Activated effector memory CD4-positive, alpha-beta T cell treated with Interleukin-2 at 50 U/mL for 16 hours (primary cell): Measurements from ENCODE around the gene CMTM6.
"Not testable (repeated sequence)": the region's sequence is repeated elsewhere in the genome, so short reads cannot be mapped to it uniquely, and the experiment has no call there.

Experiments
- DNase-seq: peaks from one replicate; pipeline ENCODE4 v3.0.0-alpha.2; 2020

CMTM6 gene

DNA sequence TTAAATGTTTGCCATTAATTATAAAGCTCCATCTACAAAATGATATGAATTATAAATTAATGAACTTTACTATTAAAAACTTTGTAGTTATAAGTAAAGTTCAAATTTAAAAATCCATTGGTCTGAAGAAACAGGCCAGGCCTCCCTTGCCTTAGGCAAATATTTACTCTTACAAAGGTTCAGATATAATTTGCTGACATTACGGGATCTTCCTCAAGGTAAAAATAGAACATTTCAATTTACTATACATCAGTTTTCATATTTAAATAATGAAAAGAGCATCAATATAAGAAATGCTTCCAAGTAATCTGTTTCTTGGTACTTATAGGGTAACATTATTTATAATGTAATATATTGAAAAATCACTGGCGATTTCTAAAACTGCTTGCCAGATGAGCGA is 3.7 kb downstream of the CMTM6 start:
- no peak for DNase-seq

DNA sequence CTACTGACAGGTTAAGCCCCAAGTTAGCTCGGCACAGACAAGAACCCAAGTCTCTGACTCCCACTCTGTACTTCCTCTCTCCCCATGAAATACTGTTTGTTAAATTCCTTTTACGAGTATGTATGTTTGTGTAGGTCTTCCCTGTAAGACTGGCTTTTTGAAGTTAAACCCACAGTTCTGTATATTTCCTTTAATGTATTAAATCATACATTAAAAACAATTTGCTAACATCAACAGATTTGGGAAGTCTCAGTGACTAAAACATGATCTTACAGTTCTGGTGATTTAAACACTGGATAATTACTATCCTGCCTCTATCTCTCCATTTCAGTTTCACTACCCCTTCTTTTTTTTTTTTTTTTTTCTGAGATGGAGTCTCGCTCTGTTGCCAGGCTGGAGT is 4.4 kb downstream of the CMTM6 start:
- DNase-seq = no peak

DNA sequence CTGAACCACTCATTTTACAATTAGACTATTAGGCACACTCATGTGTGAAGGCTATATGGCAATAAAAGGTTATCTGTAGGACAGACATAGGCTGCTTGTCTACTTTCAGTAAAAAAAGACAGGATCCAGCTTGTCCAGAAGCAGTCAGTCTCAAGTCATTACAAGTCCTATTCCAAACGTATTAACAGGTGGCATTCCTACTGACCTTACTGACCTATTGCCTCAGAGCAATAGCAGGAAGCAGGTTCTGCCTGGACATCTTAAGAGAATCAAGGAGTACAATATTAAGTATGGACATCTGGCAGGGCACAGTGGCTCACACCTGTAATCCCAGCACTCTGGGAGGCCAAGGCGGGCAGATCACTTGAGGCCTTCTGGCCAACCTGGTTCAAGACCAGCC is 7.0 kb downstream of the CMTM6 start:
- DNase-seq = no peak

DNA sequence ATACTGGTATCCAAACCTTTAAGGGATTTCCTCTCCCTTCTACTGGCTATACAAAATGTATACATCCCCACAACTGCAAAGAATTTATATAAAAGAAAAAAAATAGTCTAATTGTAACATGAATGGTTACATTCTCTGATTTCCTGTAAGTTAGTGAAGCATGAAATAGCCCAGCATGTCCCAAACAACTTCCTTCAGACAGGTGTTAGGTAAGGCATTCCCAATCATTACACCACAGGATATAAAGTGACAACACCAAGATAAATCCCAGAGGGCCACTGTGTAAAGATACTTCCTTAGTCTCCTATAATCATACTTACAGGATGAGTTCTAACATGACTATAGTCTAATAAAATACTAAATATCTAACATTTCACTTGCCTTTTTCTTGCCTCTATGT is 7.6 kb downstream of the CMTM6 start:
- no peak for DNase-seq

GRCh38 chr3:32493437-32494414 is 8.9 kb downstream of the CMTM6 start:
- DNase-seq = no peak

DNA sequence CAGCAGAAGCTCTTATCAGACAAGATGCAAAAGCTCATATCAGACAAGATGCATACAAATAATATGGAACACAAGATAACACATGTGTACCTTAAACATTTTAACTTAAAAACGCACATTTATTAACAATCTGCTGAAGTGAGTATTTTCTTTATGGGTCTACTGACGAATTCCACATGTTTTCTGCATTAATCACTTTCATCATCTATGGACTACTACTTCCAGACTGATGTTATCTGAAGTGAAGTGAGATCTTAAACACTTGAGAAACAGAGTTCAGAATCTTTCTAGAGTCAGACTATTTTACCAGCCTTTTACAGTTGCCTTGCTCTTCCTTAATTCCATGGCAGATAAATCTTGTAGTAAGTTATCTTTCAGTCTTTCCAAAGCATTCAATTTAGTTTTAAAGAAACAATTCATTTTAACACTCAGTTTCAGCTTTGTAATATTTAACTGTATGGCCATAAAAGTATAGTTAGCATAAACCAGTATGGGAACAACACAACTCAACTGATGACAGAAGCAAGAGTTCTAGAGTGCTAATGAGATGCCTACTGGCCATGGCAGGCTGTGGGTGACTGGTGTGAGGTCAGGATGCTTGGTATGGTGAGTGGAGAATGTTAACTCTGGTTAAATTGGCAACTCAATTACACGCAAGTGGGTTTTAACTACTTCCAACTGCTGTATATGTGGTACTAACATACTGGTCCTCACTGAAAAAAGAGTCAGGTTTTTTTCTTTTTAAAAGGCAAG is 9.8 kb downstream of the CMTM6 start:
- DNase-seq = no peak

DNA sequence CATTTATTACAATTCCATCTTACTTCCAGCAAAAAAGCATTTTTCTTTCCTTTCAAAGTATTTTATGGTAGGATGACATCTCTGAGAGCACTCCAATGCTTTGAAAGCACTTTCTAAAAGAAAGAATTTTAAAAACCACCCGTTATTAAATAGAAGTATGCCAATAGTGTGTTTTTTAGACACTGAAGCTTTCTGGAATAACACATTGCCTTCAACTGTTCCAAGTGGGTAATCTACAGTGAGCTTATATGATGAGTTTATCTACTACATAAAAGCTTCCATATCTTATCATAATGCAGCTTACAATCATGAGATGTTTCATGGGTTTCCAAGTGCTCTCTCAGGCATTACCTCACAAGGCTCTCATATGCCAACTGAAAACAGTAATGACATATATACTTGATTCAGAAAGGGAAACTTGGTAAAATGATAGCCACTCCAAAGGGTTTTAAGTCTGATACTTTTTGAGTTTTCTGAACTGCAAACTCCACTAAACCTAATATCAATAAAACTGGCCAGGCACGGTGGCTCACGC is 14.1 kb downstream of the CMTM6 start:
- no peak for DNase-seq

DNA sequence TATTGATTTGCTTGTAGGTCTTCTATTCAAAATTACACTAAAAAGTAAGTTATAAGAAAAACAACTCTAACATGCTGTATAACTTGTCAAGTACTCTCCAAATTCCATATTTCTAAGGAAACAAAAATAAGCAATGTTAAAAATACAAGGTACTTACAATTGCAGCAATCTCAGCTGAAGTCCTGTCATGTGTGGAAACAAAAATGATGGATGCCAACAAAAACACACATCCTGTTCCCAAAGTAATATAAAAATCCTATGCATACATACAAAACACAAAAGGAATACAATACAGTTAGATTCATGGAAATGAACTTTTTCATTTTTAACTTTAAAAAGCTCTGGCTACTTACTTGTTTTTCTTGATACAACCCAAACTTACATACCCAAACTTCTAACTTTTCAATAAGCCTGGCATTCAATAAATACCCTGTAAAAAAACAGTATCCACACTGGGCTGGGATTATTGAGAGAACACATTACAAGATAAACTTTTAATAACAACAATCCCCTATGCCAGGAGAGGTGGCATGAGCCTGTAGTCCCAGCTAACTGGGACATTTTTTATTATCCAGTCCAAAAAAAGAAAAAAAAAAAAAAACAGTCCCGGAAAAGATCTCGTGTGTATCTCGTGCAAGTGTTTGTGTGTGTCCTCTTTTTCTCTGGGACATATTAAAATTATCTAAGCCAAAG is 14.7 kb downstream of the CMTM6 start:
- DNase-seq = no peak

DNA sequence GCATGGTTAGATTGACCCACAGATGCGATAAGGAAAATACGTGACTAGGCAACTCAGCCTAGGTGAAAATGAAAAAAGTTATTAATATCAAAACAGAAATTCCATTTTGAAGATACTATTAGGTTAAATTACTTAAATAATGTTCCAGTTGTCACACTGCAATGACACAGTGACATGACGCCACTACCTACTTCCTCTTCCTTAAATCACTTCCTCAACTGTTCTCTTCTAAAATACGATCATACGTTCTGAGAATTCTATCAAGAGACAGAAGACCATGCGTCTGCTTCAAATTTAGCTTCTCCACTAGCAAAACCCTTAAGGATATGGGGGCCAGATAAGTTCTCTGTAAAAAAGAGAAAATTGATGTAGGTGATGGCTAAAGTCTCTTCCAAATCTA is 18.2 kb downstream of the CMTM6 start:
- DNase-seq = no peak

- DNase-seq = no peak
Measured at GRCh38 chr3:32483772-32484171, 18.9 kb downstream of the CMTM6 start.

- no peak for DNase-seq
Measured at GRCh38 chr3:32482693-32483092, 20.0 kb downstream of the CMTM6 start.

- no peak for DNase-seq
Measured at GRCh38 chr3:32481791-32482631, 20.6 kb downstream of the CMTM6 start.

GRCh38 chr3:32480604-32481003 is 22.0 kb downstream of the CMTM6 start:
- DNase-seq = no peak

DNA sequence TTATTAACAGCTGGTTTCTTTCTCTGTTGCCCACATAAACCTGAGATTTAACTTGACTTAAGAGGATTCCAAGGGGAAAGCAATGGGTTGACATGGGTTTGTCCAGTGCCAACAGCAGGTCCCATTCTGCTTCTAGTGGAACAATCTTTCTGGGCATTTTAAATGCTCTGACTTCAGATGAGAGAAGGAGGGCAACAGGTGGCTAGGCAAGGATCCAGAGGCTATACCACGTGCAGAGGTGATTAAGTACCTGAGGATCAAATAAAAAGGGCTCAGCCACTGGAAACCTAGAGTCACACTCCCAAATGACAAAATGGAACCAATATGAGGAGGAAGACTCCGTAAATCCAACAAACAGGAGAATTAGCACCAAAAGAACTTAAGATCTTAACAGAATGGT is 28.5 kb downstream of the CMTM6 start:
- no peak for DNase-seq

- not testable (repeated sequence) for DNase-seq
Measured at GRCh38 chr3:32472151-32472550, 30.5 kb downstream of the CMTM6 start.

DNA sequence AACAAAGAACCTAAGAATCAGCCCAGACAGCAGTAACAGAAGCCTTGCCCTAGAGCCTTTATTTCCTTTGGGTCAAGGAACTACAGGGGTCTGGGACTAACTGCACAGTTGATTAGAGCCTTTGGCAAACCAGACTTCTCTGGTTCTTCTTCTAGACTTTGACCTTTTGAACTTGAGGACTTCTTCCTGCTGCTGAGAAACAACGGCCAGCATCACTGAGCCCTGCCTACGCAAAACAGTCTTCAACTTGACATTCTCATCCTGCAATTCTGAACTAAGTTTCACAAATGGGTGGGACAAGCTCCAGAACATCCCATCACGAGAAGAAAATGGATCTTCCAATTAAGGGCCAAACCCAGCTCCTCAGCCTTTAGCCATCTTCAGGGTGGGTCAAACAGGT is 31.4 kb downstream of the CMTM6 start:
- no peak for DNase-seq

GRCh38 chr3:32470362-32470761 is 32.3 kb downstream of the CMTM6 start:
- DNase-seq = no peak

GRCh38 chr3:32469151-32469874 is 33.3 kb downstream of the CMTM6 start:
- no peak for DNase-seq

DNA sequence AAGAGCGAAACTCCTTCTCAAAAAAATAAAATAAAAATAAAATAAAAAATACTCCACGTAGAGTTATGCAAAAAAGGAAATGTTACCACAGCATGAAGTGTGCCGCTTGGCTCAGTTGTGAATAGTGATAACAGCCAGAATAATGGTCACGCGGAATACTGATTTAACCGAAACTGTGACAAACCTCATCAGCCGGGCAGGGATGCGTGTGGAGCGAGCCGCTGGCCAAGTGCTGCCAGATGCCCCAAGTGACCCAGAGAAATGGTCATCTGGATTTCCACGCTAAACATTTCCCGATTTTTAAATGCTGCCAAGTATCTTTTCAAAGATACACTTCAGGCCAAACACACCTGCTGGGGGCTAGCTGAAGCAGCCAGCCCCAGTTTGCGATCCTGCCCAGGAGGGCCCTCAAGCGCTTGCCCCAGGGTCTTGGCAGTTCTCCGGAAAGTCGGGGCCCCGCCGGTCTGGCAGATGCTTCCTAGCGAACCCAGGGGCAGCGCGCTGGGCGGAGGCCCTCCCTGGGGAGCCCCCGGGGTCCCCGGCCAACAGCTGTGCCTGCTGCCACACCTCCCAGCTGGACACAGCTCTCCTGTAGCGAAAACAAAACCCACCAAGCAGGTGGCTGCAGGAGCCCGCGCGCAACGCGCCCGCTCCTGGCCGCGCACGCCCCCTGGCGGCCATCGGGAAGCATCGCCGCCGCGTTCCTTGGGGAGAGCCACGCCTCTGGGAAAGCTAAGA is 35.1 kb downstream of the CMTM6 start:
- peak; percentile 68 for DNase-seq

- DNase-seq = not testable (repeated sequence)
Measured at GRCh38 chr3:32466808-32467207, 35.8 kb downstream of the CMTM6 start.

- DNase-seq = not testable (repeated sequence)
Measured at GRCh38 chr3:32464726-32465125, 37.9 kb downstream of the CMTM6 start.
